Left forelimb (tissue), 1 donor: Measurements from ENCODE around the gene FAM89B.
A peak's percentile ranks its signal among the peaks of the same experiment; 100 is the strongest.

ENCODE experiments used
- DNase-seq: peaks from one replicate; pipeline ENCODE4 v3.0.0-alpha.2; 2018; ENCODE audit warnings: low spot score

FAM89B gene

GRCh38 chr11:65573391-65574079, 1.2 kb downstream of the FAM89B start:
- no peak for DNase-seq

- peak; percentile 97 for DNase-seq
These were observed 1.9 kb downstream of the FAM89B start for GRCh38 chr11:65574109-65574810.

- DNase-seq = no peak
These were observed 2.7 kb downstream of the FAM89B start for GRCh38 chr11:65574811-65575567.

DNA sequence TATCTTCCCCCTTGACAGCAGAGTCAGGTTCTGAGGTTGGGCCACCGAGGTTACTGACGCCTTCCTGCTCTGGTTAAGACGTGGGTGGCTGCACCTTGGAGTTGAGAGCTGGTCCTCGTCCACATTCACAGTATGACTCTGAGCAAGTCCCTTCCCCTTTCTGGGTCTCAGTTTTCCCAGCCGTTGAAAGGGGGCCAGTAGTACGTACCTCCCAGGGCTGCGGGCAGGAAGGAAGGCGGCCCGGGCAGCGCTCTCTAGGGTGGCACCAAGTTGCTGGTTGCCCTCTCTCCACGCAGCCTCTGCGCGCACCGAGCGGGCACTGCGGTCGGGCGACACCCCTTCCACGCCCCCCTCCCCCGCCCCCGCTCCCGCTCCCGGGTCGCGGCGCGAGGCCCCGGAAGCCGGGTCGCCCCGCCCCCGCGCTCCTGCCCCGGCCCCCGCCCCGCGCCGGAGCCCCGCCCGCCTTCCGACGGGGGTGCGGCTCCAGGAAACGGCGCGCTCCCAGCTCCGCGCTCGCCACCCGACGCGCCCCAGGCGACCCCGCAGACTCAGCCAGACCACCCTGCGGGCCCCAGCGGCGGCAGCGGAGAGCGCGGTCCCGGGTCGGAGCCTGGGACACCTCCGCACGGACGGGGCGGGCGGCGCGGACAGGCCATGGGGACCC, 3.4 kb downstream of the FAM89B start, which contains the start of gene EHBP1L1:
EHBP1L1 (plus strand) TSS at position 486 of the 664 bp plus-strand sequence. CDS start 250 bp downstream, outside the sequence.
- DNase-seq = no peak

DNA sequence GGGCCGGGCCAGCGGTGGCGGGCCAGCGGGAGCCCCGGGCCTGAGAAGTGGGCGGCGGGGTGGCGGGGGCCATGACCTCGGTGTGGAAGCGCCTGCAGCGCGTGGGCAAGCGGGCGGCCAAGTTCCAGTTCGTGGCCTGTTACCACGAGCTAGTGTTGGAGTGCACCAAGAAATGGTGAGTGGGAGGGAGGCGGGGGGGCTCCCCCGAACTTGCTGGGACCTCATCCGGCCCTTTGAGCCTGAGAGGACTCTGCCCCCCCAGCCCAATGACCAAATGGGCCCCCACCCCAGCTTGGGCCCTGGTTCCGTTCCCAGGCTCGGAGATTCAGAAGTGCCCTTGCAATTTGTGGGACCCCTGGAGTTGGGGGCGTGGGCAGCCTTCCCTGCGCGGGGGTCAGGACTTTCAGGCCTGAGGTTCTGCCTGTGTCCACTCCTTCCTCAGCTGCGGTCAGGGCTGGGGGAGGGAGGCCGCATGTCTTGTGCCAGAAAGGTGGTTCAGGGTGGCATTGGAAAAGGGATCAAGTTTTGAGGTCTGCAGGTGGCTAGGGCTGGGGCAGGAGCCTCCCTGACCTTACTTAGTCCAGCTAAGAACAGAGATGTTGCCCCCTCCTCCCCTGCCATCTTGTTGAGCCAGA, 4.0 kb downstream of the FAM89B start:
- DNase-seq = no peak

GRCh38 chr11:65576867-65577755, 4.8 kb downstream of the FAM89B start:
- DNase-seq = no peak

- DNase-seq = no peak
These were observed 5.4 kb downstream of the FAM89B start for GRCh38 chr11:65577756-65578109.

DNA sequence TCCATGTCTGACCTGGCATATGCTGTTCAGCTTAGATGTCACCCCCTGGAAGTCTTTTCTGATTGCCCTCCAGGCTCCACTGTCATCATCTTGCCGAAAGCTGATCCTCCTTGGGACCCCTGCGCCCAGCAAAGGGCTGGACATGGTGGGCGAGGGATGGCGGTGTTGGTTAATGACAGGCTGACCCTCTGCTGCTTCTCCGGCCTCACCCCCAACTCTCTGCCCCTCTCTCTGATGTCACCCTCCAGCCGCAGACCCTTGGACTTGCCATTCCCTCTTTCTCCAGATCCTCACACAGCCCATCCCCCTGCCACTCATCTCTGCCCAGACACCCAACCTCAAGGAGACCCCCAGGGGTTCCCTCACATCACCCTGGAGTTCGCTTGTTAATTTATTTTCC, 5.8 kb downstream of the FAM89B start:
- no peak for DNase-seq

DNA sequence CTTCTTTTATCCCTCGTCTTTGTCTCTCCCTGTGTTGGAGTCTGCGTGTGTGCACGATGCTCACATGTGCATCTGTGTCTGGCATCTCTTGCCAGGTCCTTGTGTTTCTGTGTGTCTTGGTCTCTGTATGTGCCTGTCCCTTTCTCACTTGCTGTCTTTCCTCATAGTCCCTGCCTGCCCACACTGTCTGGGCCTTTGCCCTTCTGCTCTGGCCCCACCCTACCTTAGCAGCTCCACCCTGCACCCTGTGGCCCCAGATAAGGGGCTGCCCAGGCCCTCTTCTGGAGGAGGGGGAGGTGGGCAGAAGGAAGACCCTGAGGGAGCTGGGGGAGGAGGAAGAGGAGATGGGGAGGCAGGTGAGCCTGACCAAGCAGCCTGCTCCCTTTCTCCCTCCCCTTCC, 6.3 kb downstream of the FAM89B start:
- no peak for DNase-seq

GRCh38 chr11:65579291-65579690, 7.0 kb downstream of the FAM89B start:
- DNase-seq = no peak

GRCh38 chr11:65580031-65580692, 7.8 kb downstream of the FAM89B start:
- no peak for DNase-seq

GRCh38 chr11:65580756-65581155, 8.4 kb downstream of the FAM89B start:
- no peak for DNase-seq

DNA sequence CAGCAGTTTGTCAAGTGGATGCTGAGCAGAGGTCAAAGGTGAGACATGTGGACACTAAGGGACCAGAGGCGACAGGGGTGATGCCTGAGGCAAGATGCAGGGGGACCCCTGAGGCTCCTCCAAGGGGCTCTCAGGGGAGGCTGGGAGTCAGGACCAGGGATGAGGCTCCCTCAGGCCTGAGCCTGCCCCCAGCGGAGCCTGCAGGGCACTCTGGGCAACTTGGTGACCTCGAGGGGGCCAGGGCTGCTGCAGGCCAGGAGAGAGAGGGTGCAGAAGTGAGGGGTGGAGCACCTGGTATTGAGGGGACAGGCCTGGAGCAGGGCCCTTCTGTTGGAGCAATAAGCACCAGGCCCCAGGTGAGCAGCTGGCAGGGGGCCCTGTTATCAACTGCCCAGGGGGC, 9.6 kb downstream of the FAM89B start:
- DNase-seq = no peak

DNA sequence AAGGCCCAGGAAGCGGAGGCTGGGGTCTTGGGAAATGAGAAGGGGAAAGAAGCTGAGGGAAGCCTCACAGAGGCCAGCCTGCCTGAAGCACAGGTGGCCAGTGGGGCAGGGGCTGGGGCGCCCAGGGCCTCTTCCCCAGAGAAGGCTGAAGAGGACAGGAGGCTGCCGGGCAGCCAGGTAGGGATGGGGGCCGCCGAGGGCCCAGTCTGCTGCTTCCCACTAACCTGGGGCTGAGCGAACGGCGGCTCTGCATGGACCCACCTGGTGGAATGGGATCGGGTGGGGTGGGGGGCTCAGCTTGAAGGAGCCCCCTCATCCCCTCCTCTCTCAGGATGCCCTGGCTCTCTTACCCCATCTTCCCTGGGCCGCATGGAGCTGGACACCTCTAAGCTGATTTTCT, 11.3 kb downstream of the FAM89B start:
- DNase-seq = no peak

- no peak for DNase-seq
These were observed 11.8 kb downstream of the FAM89B start for GRCh38 chr11:65584106-65584505.

GRCh38 chr11:65584723-65585171, 12.4 kb downstream of the FAM89B start:
- DNase-seq = no peak

GRCh38 chr11:65585396-65586246, 13.3 kb downstream of the FAM89B start:
- DNase-seq = no peak

- DNase-seq = no peak
These were observed 13.9 kb downstream of the FAM89B start for GRCh38 chr11:65586247-65586630.

DNA sequence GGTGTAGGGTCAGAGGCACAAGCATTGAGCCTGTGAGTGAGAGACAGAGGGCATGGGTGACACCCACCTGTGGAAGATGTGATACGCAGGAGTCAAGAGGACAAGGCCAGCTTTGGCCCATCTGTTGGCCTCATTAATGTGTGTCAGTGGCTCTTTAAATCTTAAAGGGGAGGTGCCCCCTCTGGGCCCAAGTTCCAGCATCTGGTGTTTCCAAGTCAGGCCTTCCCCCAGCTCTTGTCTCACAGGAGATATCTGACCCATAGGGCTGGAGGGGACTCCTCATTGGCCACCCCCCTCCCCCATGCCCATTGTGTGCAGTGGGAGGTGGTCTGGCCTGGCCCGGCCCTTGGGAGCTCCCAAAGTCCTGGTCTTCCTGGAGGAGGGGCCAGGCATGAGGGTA, 14.3 kb downstream of the FAM89B start:
- DNase-seq = no peak
